Measurements from ENCODE around the gene NFE2L3. TPM values are rescaled to one million over a fixed set of nuclear protein-coding genes. Genes with fewer than 3 reads are reported as not detected.

Gene NFE2L3
- total and polyA plus RNA-seq, 2 of the 8 experiments (the other 6 are each of a cell fraction or from before 2014, with no cell fraction given) = 64.9 to 76.5 TPM

GRCh38 chr7:26191974-26192479, 40.0 kb downstream of the NFE2L3 start (continued):
- TF ChIP-seq MAX (IDR thresholded peaks at IDR 0.05) (no peak), BCL11A (IDR thresholded peaks at IDR 0.05; ENCODE audit: low read depth in 2 of 2, low read length in 2 of 2) (no peak), GTF2F1 (IDR thresholded peaks at IDR 0.05; ENCODE audit: borderline replicate concordance, low read depth, low read length) (no peak), SP4 (IDR thresholded peaks at IDR 0.05; ENCODE audit: low read length) (no peak), CTBP2 (IDR thresholded peaks at IDR 0.05; ENCODE audit: borderline replicate concordance, insufficient read depth, insufficient read length, low read length) (no peak), EP300 (IDR thresholded peaks at IDR 0.05; ENCODE audit: borderline replicate concordance in 1 of 2, low read depth in 2 of 2, low read length in 2 of 2) (no peak), TAF7 (optimal IDR thresholded peaks at IDR 0.05; ENCODE audit: borderline replicate concordance, low read depth, low read length) (no peak), JUN (IDR thresholded peaks at IDR 0.05; ENCODE audit: low read depth, low read length) (no peak), CEBPB (IDR thresholded peaks at IDR 0.05; ENCODE audit: low read depth, low read length) (no peak), SP2 (IDR thresholded peaks at IDR 0.05; ENCODE audit: low read length) (no peak)
- TF ChIP-seq, protein P1, sequence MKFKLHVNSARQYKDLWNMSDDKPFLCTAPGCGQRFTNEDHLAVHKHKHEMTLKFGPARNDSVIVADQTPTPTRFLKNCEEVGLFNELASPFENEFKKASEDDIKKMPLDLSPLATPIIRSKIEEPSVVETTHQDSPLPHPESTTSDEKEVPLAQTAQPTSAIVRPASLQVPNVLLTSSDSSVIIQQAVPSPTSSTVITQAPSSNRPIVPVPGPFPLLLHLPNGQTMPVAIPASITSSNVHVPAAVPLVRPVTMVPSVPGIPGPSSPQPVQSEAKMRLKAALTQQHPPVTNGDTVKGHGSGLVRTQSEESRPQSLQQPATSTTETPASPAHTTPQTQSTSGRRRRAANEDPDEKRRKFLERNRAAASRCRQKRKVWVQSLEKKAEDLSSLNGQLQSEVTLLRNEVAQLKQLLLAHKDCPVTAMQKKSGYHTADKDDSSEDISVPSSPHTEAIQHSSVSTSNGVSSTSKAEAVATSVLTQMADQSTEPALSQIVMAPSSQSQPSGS (IDR thresholded peaks at IDR 0.05; ENCODE audit: low read length) = no peak
